Lung (tissue), 12 donors: ENCODE results near the gene TM9SF2. TPM values are rescaled to one million over a fixed set of nuclear protein-coding genes. Genes with fewer than 3 reads are reported as not detected.
"Not testable (repeated sequence)": the region's sequence is repeated elsewhere in the genome, so short reads cannot be mapped to it uniquely, and the experiment has no call there.

Source experiments
- ATAC-seq: fragments of 200-7000 bp; cut with Tn5 transposase; one replicate; pipeline ENCODE4 v1.9.1; 2020; ENCODE audit warnings: moderate number of reproducible peaks; ENCODE audit not compliant: insufficient read depth, low FRiP score
- DNase-seq, 3 donors: peaks; one replicate each; pipeline ENCODE4 v3.0.0-alpha.2; 2013 to 2017
- H3K27ac ChIP-seq, 2 donors: one replicate each; pipeline ENCODE4 v1.5.1; 2013; ENCODE audit warnings: mild to moderate bottlenecking in 2 of 2, moderate library complexity in 2 of 2, control low read depth in 1 of 2, inconsistent platforms in 1 of 2, low read depth in 1 of 2, low read length in 1 of 2
- H3K27me3 ChIP-seq, 3 donors: one replicate each; pipeline ENCODE4 v1.5.1; 2013; ENCODE audit warnings: low read length in 2 of 3; ENCODE audit not compliant: control insufficient read depth in 3 of 3, insufficient read depth in 3 of 3
- H3K36me3 ChIP-seq, 4 donors: one replicate each; pipeline ENCODE4 v1.5.1; 2013; ENCODE audit warnings: low read length in 4 of 4, mild to moderate bottlenecking in 1 of 4, moderate library complexity in 1 of 4; ENCODE audit not compliant: control insufficient read depth in 4 of 4, insufficient read depth in 4 of 4
- H3K4me1 ChIP-seq, 5 donors: one replicate each; pipeline ENCODE4 v1.5.1; 2013; ENCODE audit warnings: low read length in 5 of 5, mild to moderate bottlenecking in 2 of 5, moderate library complexity in 1 of 5; ENCODE audit not compliant: control insufficient read depth in 5 of 5, insufficient read depth in 5 of 5
- H3K4me3 ChIP-seq: one replicate; pipeline ENCODE4 v1.5.1; 2013; ENCODE audit warnings: mild to moderate bottlenecking, control low read depth, moderate library complexity
- H3K9ac ChIP-seq, 2 donors: one replicate each; pipeline ENCODE4 v1.5.1; 2013; ENCODE audit warnings: low read length in 2 of 2, control low read depth in 1 of 2; ENCODE audit not compliant: insufficient read depth in 1 of 2
- H3K9me3 ChIP-seq, 4 donors: one replicate each; pipeline ENCODE4 v1.5.1; 2013; ENCODE audit warnings: low read length in 3 of 4, mild to moderate bottlenecking in 1 of 4, moderate library complexity in 1 of 4; ENCODE audit not compliant: control insufficient read depth in 4 of 4, insufficient read depth in 3 of 4
- WGBS, 2 donors: extraction: QIAGEN DNeasy Blood & Tissue Kit; methylation state at CpG; one replicate each; pipeline ENCODE4 v1.1.7; 2013; 5-methylcytosine and 5-hydroxymethylcytosine counted together
- polyA plus RNA-seq, 2 donors: library from polyadenylated mRNA; stranded (reverse); fragments of 200-250 nt; gene quantifications; one replicate each; pipeline ENCODE4 v1.2.1, GENCODE V29; 2013
- total RNA-seq, 2 donors: library from RNA; depleted of rRNA in 1 of 2; stranded (reverse); fragments of >200 nt in 1 of 2; gene quantifications; one replicate each; pipeline ENCODE4 v1.2.1, GENCODE V29; 2014 to 2021
- TF ChIP-seq, protein P1 (sequence below): IDR thresholded peaks from 2 replicates; pipeline ENCODE4 v1.5.1; 2012; ENCODE audit warnings: mild to moderate bottlenecking; ENCODE audit errors: control extremely low read depth, extremely low read depth
- donor health status: control.
- donor health status: control.
- donor health status: Bipolar disorder and iron deficiency.
- donor health status: healthy.
- donor health status: DM: yes; HTN: yes; CAD: no.

The TM9SF2 gene
- total and polyA plus RNA-seq, 4 donors = 54.4 to 164 (median 110) TPM

DNA sequence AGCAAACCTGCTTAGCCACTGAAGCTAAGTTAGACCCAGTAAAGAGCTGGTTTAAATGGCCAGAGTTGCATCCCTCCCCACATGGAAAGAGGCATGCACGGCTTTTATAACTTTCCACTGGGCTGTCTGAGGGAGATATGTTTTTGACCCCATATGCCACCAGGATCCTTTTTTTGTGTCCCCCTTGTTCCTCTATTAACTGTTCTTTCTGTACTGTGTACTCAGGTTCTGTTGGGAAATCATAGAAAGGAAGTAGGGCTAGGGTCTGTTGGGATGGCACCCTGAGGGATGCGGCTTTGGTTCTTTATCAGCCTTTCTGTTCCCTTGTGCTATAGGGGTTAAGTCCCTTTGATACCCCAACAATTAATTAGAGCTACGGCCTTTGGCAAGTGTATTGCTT lies 12.2 kb upstream of the TM9SF2 start:
- ATAC-seq (no peak), DNase-seq (no peak)
- Histone ChIP-seq H3K4me1 (no peaks in the 10 kb centered on the region), H3K27ac (no peak overlapping the region), H3K27me3 (peaks cover 0 to 2% (median 0%) of the 10 kb centered on the region in 3 donors), H3K9ac (no peak overlapping the region), H3K36me3 (no peaks in the 10 kb centered on the region), H3K9me3 (no peaks in the 10 kb centered on the region), H3K4me3 (no peak overlapping the region)
- TF ChIP-seq, protein P1, sequence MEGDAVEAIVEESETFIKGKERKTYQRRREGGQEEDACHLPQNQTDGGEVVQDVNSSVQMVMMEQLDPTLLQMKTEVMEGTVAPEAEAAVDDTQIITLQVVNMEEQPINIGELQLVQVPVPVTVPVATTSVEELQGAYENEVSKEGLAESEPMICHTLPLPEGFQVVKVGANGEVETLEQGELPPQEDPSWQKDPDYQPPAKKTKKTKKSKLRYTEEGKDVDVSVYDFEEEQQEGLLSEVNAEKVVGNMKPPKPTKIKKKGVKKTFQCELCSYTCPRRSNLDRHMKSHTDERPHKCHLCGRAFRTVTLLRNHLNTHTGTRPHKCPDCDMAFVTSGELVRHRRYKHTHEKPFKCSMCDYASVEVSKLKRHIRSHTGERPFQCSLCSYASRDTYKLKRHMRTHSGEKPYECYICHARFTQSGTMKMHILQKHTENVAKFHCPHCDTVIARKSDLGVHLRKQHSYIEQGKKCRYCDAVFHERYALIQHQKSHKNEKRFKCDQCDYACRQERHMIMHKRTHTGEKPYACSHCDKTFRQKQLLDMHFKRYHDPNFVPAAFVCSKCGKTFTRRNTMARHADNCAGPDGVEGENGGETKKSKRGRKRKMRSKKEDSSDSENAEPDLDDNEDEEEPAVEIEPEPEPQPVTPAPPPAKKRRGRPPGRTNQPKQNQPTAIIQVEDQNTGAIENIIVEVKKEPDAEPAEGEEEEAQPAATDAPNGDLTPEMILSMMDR = no peak
- WGBS, 2 donors = 40 to 75% methylated on average over 3 of the region's 3 CpGs

DNA sequence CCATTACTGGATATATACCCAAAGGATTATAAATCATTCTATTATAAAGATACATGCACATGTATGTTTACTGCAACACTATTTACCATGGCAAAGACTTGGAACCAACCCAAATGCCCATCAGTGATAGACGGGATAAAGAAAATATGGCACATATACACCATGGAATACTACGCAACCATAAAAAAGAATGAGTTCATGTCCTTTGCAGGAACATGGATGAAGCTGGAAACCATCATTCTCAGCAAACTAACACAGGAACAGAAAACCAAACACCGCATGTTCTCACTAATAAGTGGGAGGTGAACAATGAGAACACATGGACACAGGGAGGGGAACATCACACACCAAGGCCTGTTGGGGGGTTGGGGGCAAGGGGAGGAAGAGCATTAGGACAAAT lies 9.5 kb upstream of the TM9SF2 start:
- H3K9ac ChIP-seq, H3K4me3 ChIP-seq, H3K27me3 ChIP-seq, DNase-seq, ATAC-seq, H3K27ac ChIP-seq, H3K36me3 ChIP-seq, H3K9me3 ChIP-seq, H3K4me1 ChIP-seq: not testable (repeated sequence)
- 96 to 97% methylated on average over 3 of the region's 3 CpGs for whole genome bisulfite sequencing, 2 donors

DNA sequence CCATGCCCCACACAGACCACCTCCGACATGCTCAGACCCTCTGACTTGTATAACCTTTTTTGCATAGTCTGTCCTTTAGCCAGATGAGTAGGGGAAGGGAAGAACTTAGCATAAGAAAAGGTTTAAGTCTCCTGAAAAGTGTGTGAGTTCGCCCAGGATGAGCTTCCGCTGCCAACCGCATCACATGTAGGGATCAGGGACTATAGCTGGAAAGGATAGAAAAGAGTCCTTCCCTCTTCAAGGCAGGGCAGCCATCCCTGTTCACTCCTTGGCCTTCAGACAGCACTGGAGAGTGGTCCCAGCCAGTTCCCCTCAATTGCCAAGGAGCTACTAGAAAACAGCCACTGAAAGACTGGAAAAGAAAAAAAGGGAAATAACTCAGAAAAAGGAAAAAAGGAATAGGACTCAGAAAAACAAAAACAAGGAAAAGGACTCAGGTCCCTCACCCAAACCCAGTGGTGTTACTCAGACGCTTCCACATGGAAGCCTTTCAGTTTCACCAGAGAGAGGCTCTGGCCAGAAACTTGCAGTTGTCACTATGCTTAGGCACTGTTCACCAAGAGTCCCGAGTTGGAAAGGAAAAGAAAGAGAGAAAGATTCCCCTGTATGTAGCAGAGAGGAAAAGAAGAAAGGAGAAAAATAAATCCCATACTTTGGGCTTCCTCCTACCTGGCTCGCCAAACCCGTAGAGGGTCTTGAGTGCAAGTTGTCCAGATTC lies 5.6 kb upstream of the TM9SF2 start:
- no peak for DNase-seq
- 82 to 83% methylated on average over 8 of the region's 8 CpGs for WGBS, 2 donors
- peak overlapping the region in 1 of 2 donors; percentile 51 for H3K27ac ChIP-seq
- no peaks in the 10 kb centered on the region for H3K36me3 ChIP-seq
- H3K9me3 ChIP-seq = no peaks in the 10 kb centered on the region
- H3K4me3 ChIP-seq = no peak overlapping the region
- H3K9ac ChIP-seq = no peak overlapping the region
- peaks cover 9 to 14% (median 13%) of the 10 kb centered on the region in 5 donors for H3K4me1 ChIP-seq
- no peak for ATAC-seq
- TF ChIP-seq, protein P1 = no peak
- peaks cover 0 to 2% (median 0%) of the 10 kb centered on the region in 3 donors for H3K27me3 ChIP-seq

DNA sequence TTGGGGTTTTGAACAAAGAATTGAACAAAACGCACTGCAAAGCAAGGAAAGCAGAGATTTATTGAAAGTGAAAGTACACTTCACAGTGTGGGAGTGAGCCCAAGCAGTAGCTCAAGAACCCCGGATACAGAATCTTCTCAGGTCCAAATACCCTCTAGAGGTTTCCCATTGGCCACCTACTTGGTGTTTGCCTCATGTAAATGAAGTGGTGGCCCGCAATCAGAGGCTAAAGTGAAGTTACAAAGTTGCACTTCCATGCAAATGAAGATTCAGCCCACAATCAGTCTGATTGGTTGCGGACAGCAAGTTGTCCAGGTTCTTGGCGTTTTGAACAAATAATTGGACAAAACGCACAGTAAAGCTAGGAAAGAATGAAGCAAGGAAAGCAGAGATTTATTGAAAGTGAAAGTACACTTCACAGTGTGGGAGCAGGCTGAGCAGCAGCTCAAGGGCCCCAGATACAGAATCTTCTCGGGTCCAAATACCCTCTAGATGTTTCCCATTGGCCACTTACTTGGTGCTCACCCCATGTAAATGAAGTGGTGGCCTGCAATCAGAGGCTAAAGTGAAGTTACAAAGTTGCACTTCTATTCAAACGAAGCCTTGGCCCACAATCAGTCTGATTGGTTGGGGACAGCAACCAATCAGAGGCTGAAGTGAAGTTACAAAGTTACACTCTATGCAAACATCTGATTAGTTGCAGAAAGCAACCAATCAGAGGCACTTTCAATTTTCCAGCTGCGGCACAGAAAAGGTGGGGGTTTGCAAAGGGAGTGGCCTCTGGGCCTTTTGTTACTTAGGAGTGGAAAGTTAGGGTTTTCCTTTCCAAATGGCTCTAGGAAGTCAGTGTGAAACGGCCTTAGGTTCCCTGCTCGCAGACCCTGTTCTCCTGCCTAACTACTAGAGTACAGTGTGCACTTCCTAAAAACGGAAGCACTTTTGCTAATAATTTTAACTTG lies 4.8 kb upstream of the TM9SF2 start:
- Histone ChIP-seq H3K27ac (peak overlapping the region in 1 of 2 donors; percentile 51), H3K4me3 (no peak overlapping the region), H3K4me1 (peaks cover 9 to 16% (median 14%) of the 10 kb centered on the region in 5 donors), H3K27me3 (no peaks in the 10 kb centered on the region), H3K9ac (no peak overlapping the region), H3K36me3 (no peaks in the 10 kb centered on the region), H3K9me3 (no peaks in the 10 kb centered on the region)
- 49% methylated on average over 12 of the region's 12 CpGs for WGBS, 2 donors
- peak; percentile 4 for ATAC-seq
- TF ChIP-seq, protein P1 = no peak
- peak in 1 of 3 donors; percentile 29 for DNase-seq
